ENCODE results near the gene SGMS1.

DNA sequence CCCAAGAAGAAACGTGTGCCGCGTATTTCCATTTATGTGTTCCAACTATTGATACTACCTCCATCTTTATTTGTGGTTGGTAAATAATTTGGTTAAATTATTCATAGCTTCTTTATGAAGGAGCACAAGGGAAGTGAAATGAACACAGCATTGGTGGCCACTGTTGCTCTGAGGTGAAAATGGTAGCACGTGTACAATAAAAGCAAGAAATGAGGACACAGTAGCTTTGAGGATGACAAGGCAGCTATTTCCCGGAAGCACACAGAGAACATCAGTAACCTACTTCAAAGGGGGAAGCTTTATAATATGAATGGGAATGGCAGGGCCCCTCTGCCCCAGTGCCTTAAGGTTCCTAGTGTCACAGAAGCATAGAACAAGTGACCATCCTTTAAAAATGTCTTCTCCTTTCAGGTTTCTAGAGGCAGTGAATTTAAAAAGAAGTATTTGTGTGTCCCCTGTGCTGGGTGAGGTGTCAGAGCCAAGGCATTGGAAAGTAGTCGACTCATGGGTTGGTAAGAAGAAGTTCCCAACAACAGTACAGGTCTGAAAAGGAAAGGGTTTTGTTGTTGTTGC lies 78.8 kb downstream of the SGMS1 start:
- TF ChIP-seq POLR2A (IDR thresholded peaks at IDR 0.05; ENCODE audit: low read depth, low read length): no peak
- no peak for TF ChIP-seq POLR2AphosphoS5 (IDR thresholded peaks at IDR 0.05; ENCODE audit: low read depth, low read length)
